Body of pancreas (tissue), 4 donors: ENCODE data around the gene SLC25A12.

Experiments
- POLR2A ChIP-seq, 3 donors: fragments of 450-650 bp; IDR thresholded peaks; one replicate each; pipeline ENCODE4 v1.6.1; 2016; ENCODE audit warnings: antibody characterized with exemption in 3 of 3, mild to moderate bottlenecking in 2 of 3
- TF ChIP-seq, protein P1 (sequence below), 7 experiments: fragments of 450-650 bp in 4 of 7; fragments of 200-600 bp in 3 of 7; sonication (generic) in 3 of 7; IDR thresholded peaks; one replicate each; pipeline ENCODE4 v1.5.1; 2016 to 2019; ENCODE audit warnings: antibody characterized with exemption in 7 of 7

- TF ChIP-seq POLR2A (IDR thresholded peaks at IDR 0.05), result no peak
- TF ChIP-seq, protein P1, sequence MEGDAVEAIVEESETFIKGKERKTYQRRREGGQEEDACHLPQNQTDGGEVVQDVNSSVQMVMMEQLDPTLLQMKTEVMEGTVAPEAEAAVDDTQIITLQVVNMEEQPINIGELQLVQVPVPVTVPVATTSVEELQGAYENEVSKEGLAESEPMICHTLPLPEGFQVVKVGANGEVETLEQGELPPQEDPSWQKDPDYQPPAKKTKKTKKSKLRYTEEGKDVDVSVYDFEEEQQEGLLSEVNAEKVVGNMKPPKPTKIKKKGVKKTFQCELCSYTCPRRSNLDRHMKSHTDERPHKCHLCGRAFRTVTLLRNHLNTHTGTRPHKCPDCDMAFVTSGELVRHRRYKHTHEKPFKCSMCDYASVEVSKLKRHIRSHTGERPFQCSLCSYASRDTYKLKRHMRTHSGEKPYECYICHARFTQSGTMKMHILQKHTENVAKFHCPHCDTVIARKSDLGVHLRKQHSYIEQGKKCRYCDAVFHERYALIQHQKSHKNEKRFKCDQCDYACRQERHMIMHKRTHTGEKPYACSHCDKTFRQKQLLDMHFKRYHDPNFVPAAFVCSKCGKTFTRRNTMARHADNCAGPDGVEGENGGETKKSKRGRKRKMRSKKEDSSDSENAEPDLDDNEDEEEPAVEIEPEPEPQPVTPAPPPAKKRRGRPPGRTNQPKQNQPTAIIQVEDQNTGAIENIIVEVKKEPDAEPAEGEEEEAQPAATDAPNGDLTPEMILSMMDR (IDR thresholded peaks at IDR 0.05), result no peak
These were observed 148.9 kb downstream of the SLC25A12 start for GRCh38 chr2:171745141-171745540.
